Measurements from ENCODE around the gene ETV3. TPM values are rescaled to one million over a fixed set of nuclear protein-coding genes. Genes with fewer than 3 reads are reported as not detected.

ETV3 gene
- polyA plus RNA-seq, 4 donors: 10.3 to 17.7 (median 14.0) TPM

- FAIRE-seq: no peak
These were observed 52.8 kb downstream of the ETV3 start for GRCh38 chr1:157085421-157085820.

GRCh38 chr1:157084720-157085119, 53.5 kb downstream of the ETV3 start:
- FAIRE-seq: no peak
- Histone ChIP-seq H3K9me3 (ENCODE audit: control insufficient read depth in 2 of 2, insufficient read depth in 1 of 2, low read depth in 1 of 2, low read length in 1 of 2) (no peaks in the 10 kb centered on the region), H3K27me3 (ENCODE audit: control insufficient read depth in 3 of 3, insufficient read depth in 3 of 3, low read length in 3 of 3) (peaks cover 0 to 4% (median 3%) of the 10 kb centered on the region in 3 donors), H3K4me3 (ENCODE audit: low read depth in 1 of 3, low read length in 3 of 3) (no peak overlapping the region), H3K36me3 (ENCODE audit: control insufficient read depth in 3 of 3, insufficient read depth in 2 of 3, low read depth in 1 of 3, low read length in 3 of 3) (no peaks in the 10 kb centered on the region), H3K4me1 (ENCODE audit: control insufficient read depth in 3 of 3, insufficient read depth in 2 of 3, low read depth in 1 of 3, low read length in 2 of 3) (no peaks in the 10 kb centered on the region), H3K27ac (ENCODE audit: low read depth in 1 of 3, low read length in 2 of 3) (no peak overlapping the region)
- WGBS, 3 donors: 55 to 74% (median 63%) methylated on average over 5 of the region's 5 CpGs
- no peak for DNase-seq

More at GRCh38 chr1:157085421-157085820, 52.8 kb downstream of the ETV3 start:
- no peak for DNase-seq
- 74 to 84% (median 79%) methylated on average over 5 of the region's 5 CpGs for WGBS, 3 donors
- no peaks in the 10 kb centered on the region for H3K9me3 ChIP-seq (ENCODE audit: control insufficient read depth in 2 of 2, insufficient read depth in 1 of 2, low read depth in 1 of 2, low read length in 1 of 2)
- peaks cover 0 to 4% (median 3%) of the 10 kb centered on the region in 3 donors for H3K27me3 ChIP-seq (ENCODE audit: control insufficient read depth in 3 of 3, insufficient read depth in 3 of 3, low read length in 3 of 3)
- no peaks in the 10 kb centered on the region for H3K36me3 ChIP-seq (ENCODE audit: control insufficient read depth in 3 of 3, insufficient read depth in 2 of 3, low read depth in 1 of 3, low read length in 3 of 3)
- H3K4me3 ChIP-seq (ENCODE audit: low read depth in 1 of 3, low read length in 3 of 3): no peak overlapping the region
- no peak overlapping the region for H3K27ac ChIP-seq (ENCODE audit: low read depth in 1 of 3, low read length in 2 of 3)
- no peaks in the 10 kb centered on the region for H3K4me1 ChIP-seq (ENCODE audit: control insufficient read depth in 3 of 3, insufficient read depth in 2 of 3, low read depth in 1 of 3, low read length in 2 of 3)

- no peak overlapping the region for H3K4me3 ChIP-seq (ENCODE audit: low read depth in 1 of 3, low read length in 3 of 3)
- 74 to 86% (median 83%) methylated on average over 5 of the region's 5 CpGs for WGBS, 3 donors
- no peak overlapping the region for H3K27ac ChIP-seq (ENCODE audit: low read depth in 1 of 3, low read length in 2 of 3)
- H3K4me1 ChIP-seq (ENCODE audit: control insufficient read depth in 3 of 3, insufficient read depth in 2 of 3, low read depth in 1 of 3, low read length in 2 of 3): no peaks in the 10 kb centered on the region
- peaks cover 0 to 4% (median 3%) of the 10 kb centered on the region in 3 donors for H3K27me3 ChIP-seq (ENCODE audit: control insufficient read depth in 3 of 3, insufficient read depth in 3 of 3, low read length in 3 of 3)
- no peak for DNase-seq
- no peak for FAIRE-seq
- H3K9me3 ChIP-seq (ENCODE audit: control insufficient read depth in 2 of 2, insufficient read depth in 1 of 2, low read depth in 1 of 2, low read length in 1 of 2): no peaks in the 10 kb centered on the region
- H3K36me3 ChIP-seq (ENCODE audit: control insufficient read depth in 3 of 3, insufficient read depth in 2 of 3, low read depth in 1 of 3, low read length in 3 of 3): no peaks in the 10 kb centered on the region
These were observed 56.5 kb downstream of the ETV3 start for GRCh38 chr1:157081707-157082106.

GRCh38 chr1:157080714-157081113, 57.5 kb downstream of the ETV3 start:
- H3K4me1 ChIP-seq (ENCODE audit: control insufficient read depth in 3 of 3, insufficient read depth in 2 of 3, low read depth in 1 of 3, low read length in 2 of 3): no peaks in the 10 kb centered on the region
- H3K27ac ChIP-seq (ENCODE audit: low read depth in 1 of 3, low read length in 2 of 3): no peak overlapping the region
- peaks cover 0 to 6% (median 3%) of the 10 kb centered on the region in 3 donors for H3K27me3 ChIP-seq (ENCODE audit: control insufficient read depth in 3 of 3, insufficient read depth in 3 of 3, low read length in 3 of 3)
- no peak overlapping the region for H3K4me3 ChIP-seq (ENCODE audit: low read depth in 1 of 3, low read length in 3 of 3)
- no peaks in the 10 kb centered on the region for H3K9me3 ChIP-seq (ENCODE audit: control insufficient read depth in 2 of 2, insufficient read depth in 1 of 2, low read depth in 1 of 2, low read length in 1 of 2)
- WGBS, 3 donors: 82 to 87% (median 86%) methylated on average over 10 of the region's 10 CpGs
- no peak for DNase-seq
- FAIRE-seq: no peak
- no peaks in the 10 kb centered on the region for H3K36me3 ChIP-seq (ENCODE audit: control insufficient read depth in 3 of 3, insufficient read depth in 2 of 3, low read depth in 1 of 3, low read length in 3 of 3)

GRCh38 chr1:157077394-157077793, 60.8 kb downstream of the ETV3 start:
- H3K9me3 ChIP-seq (ENCODE audit: control insufficient read depth in 2 of 2, insufficient read depth in 1 of 2, low read depth in 1 of 2, low read length in 1 of 2): no peaks in the 10 kb centered on the region
- H3K36me3 ChIP-seq (ENCODE audit: control insufficient read depth in 3 of 3, insufficient read depth in 2 of 3, low read depth in 1 of 3, low read length in 3 of 3): no peaks in the 10 kb centered on the region
- 89 to 96% (median 96%) methylated on average over 1 of the region's 1 CpG for WGBS, 3 donors
- H3K4me1 ChIP-seq (ENCODE audit: control insufficient read depth in 3 of 3, insufficient read depth in 2 of 3, low read depth in 1 of 3, low read length in 2 of 3): peaks cover 0 to 3% (median 0%) of the 10 kb centered on the region in 3 donors
- H3K27ac ChIP-seq (ENCODE audit: low read depth in 1 of 3, low read length in 2 of 3): no peak overlapping the region
- FAIRE-seq: no peak
- peaks cover 0 to 6% (median 3%) of the 10 kb centered on the region in 3 donors for H3K27me3 ChIP-seq (ENCODE audit: control insufficient read depth in 3 of 3, insufficient read depth in 3 of 3, low read length in 3 of 3)
- H3K4me3 ChIP-seq (ENCODE audit: low read depth in 1 of 3, low read length in 3 of 3): no peak overlapping the region
- DNase-seq: no peak

- WGBS, 3 donors: 17 to 26% (median 23%) methylated on average over 32 to 35 of the region's 35 CpGs
- no peak for FAIRE-seq
- H3K36me3 ChIP-seq (ENCODE audit: control insufficient read depth in 3 of 3, insufficient read depth in 2 of 3, low read depth in 1 of 3, low read length in 3 of 3): no peaks in the 10 kb centered on the region
- peaks cover 0 to 3% (median 0%) of the 10 kb centered on the region in 3 donors for H3K4me1 ChIP-seq (ENCODE audit: control insufficient read depth in 3 of 3, insufficient read depth in 2 of 3, low read depth in 1 of 3, low read length in 2 of 3)
- DNase-seq: peak; percentile 76 to 77
- peaks cover 0 to 9% (median 0%) of the 10 kb centered on the region in 3 donors for H3K27me3 ChIP-seq (ENCODE audit: control insufficient read depth in 3 of 3, insufficient read depth in 3 of 3, low read length in 3 of 3)
- H3K9me3 ChIP-seq (ENCODE audit: control insufficient read depth in 2 of 2, insufficient read depth in 1 of 2, low read depth in 1 of 2, low read length in 1 of 2): no peaks in the 10 kb centered on the region
- no peak overlapping the region for H3K27ac ChIP-seq (ENCODE audit: low read depth in 1 of 3, low read length in 2 of 3)
- no peak overlapping the region for H3K4me3 ChIP-seq (ENCODE audit: low read depth in 1 of 3, low read length in 3 of 3)
These were observed 64.1 kb downstream of the ETV3 start for GRCh38 chr1:157073944-157074685.

Other genes with a start within 250 kb of the ETV3 start
- 1 to 10 TPM in 2 of 4 donors, under 1 TPM in 2; 0.22 to 6.5 (median 2.6) TPM for gene PEAR1, start 244.7 kb downstream of the ETV3 start, polyA plus RNA-seq
- gene LRRC71, start 217.8 kb downstream of the ETV3 start, polyA plus RNA-seq: under 1 TPM in 2 of 4 donors, not detected in 2; 0.07 to 0.13 TPM
- 10 to 100 TPM; 13.2 to 31.5 (median 18.0) TPM for gene ARHGEF11, start 92.7 kb downstream of the ETV3 start, polyA plus RNA-seq
- gene ETV3L, start 38.6 kb downstream of the ETV3 start, polyA plus RNA-seq: not detected

All from small intestine (tissue), 7 donors.